Liver (tissue), 3 donors: ENCODE results near the gene RFLNA.

Experiments used
- CTCF ChIP-seq: fragments of 150-350 bp; IDR thresholded peaks from 2 replicates; pipeline ENCODE4 v1.5.1; 2017; ENCODE audit warnings: improper control_type of control experiment, low read depth, low read length; ENCODE audit not compliant: missing input control
- GABPA ChIP-seq, 2 donors: IDR thresholded peaks in 1 of 2; conservative IDR thresholded peaks in 1 of 2; 2 replicates each; pipeline ENCODE4 v1.6.1; 2016; ENCODE audit warnings: antibody characterized with exemption in 2 of 2, mild to moderate bottlenecking in 1 of 2, moderate library complexity in 1 of 2
- MAX ChIP-seq: IDR thresholded peaks from 2 replicates; pipeline ENCODE4 v1.6.1; 2016; ENCODE audit warnings: antibody characterized with exemption
- REST ChIP-seq: IDR thresholded peaks from 2 replicates; pipeline ENCODE4 v1.6.1; 2016; ENCODE audit warnings: antibody characterized with exemption, mild to moderate bottlenecking
- RXRA ChIP-seq, 2 donors: IDR thresholded peaks; 2 replicates each; pipeline ENCODE4 v1.6.1; 2017 to 2018; ENCODE audit warnings: antibody characterized with exemption in 2 of 2, mild to moderate bottlenecking in 1 of 2
- TAF1 ChIP-seq: conservative IDR thresholded peaks from 2 replicates; pipeline ENCODE4 v1.6.1; 2016; ENCODE audit warnings: antibody characterized with exemption, mild to moderate bottlenecking
- donor health status: healthy.
- donor health status: healthy.

- no peak for TF ChIP-seq CTCF
- TF ChIP-seq MAX, result no peak
- TF ChIP-seq GABPA (IDR thresholded peaks at IDR 0.05 in 1 of 2, conservative IDR thresholded peaks at IDR 0.05 in 1 of 2), result no peak
- TF ChIP-seq RXRA (IDR thresholded peaks at IDR 0.05), result no peak
- TF ChIP-seq REST, result no peak
- TF ChIP-seq TAF1, result no peak
These were observed 17.3 kb upstream of the RFLNA start for GRCh38 chr12:124277394-124278241.
